Measurements from ENCODE around the gene ARMH1.
A peak's percentile ranks its signal among the peaks of the same experiment; 100 is the strongest.
"Not testable (repeated sequence)": the region's sequence is repeated elsewhere in the genome, so short reads cannot be mapped to it uniquely, and the experiment has no call there.

Gene ARMH1

DNA sequence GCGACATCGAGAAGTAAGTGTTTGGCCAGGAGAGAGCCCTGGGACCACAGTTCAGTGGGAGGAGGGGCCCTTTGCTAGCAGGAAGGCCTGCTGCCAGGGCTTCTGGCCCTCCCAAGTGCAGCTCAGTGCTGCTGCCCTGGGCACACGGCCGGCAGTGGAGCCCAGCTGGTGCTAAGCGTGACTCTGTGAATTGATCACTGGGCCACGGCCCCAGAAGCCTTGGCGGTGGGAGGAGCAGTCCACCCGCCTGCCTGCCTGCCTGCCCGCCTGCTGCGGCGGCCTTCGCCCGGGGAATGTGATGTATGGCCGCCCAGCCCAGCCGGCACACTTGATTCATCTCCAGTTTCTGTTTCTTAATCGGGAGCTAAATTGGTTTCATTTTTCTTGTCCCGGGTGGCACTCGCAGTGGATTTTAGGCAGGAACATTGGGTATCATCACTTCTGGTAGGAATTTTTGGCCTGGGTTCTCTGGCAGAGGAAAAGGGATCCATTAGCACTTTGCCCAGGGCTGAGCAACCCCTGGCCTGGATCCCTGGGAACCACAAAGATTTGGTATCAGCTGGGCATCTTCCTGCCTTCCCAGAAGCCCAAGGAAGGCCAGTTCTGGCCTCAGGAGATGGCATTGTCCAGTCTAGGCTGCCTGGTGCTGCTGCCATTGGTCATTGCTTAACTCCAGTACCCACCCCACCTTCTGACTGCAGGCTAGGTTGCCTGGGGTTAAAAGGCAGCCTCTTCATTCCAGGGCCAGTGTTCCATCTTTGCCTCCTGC, 28.9 kb upstream of the ARMH1 start:
- no peak for DNase-seq (ENCODE audit: low read depth)

DNA sequence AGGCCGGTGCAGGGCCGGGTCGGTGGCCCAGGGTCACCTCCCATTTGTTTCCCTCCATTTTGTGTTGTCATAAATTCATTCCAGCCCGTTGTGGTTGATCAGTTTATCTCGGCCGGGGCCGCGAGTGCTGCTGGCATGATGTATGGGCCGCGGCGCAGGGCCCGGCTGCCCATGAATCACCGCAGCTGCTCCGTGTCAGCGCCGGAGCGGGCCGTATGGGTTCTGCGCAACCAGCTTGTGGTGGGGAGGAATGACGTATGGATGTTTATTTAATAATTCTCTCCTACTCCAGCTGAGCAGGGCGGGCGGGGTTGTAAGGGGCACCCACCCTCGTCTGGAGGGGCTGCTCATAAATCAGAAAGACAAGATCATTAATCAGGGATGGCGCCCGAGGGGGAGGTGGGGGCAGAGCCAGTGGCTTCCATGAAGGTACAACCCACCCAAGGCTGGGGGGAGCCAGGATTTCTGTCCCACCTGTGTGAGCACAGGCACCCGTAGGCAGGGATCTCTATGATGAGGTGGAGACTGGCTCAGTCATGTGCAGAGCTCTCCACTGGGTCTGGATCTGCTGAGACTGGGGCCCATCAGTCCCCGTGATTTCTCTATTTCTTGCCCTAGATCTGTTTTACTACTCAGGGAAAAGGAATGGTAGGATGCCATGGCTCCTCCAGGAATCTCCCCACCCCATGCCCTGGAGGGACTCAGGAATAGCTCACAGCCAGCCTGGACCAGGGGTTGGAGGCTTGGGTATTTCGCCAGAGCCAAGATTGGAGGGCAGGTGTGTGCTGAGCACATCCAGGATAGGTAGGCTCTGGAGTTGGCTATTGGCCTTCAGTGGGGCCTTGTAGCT, 28.0 kb upstream of the ARMH1 start:
- no peak for DNase-seq (ENCODE audit: low read depth)

- DNase-seq (ENCODE audit: low read depth) = no peak
Observed at GRCh38 chr1:44647896-44648295, 26.6 kb upstream of the ARMH1 start.

GRCh38 chr1:44648529-44649250, 25.8 kb upstream of the ARMH1 start:
- no peak for DNase-seq (ENCODE audit: low read depth)

GRCh38 chr1:44649788-44650158, 24.7 kb upstream of the ARMH1 start:
- no peak for DNase-seq (ENCODE audit: low read depth)

DNA sequence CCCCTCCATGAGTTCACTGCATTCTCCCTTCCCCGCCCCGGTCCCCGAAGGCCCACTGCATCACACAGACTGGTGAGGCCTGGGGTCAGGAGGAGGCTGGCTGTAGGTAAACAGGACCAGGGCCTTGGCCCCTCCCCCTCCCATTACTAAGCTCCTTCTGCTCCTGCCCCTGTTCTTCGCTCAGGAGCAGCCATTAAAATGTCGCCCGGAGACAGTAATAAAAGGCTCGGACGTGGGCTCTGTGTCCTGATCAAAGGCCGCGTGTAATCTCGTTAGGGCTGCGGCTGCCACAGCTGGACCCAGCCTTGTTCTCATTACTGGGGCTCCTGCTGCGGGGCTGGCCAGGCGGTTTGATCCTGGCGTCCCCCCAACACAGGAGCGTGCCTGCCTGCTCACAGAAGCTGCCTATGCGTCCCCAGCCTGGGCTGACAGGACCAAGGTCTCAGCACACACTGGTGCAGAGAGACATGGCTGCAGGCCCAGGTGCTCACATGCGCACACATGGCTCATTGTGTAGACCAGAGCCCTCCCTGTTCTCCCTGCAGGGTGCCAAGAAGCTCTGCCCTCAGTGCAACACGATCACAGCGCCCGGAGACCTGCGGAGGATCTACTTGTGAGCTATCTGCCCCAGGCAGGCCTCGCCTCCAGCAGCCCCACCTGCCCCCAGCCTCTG, 24.2 kb upstream of the ARMH1 start:
- DNase-seq (ENCODE audit: low read depth) = no peak

GRCh38 chr1:44651069-44651468, 23.4 kb upstream of the ARMH1 start:
- DNase-seq (ENCODE audit: low read depth) = no peak

DNA sequence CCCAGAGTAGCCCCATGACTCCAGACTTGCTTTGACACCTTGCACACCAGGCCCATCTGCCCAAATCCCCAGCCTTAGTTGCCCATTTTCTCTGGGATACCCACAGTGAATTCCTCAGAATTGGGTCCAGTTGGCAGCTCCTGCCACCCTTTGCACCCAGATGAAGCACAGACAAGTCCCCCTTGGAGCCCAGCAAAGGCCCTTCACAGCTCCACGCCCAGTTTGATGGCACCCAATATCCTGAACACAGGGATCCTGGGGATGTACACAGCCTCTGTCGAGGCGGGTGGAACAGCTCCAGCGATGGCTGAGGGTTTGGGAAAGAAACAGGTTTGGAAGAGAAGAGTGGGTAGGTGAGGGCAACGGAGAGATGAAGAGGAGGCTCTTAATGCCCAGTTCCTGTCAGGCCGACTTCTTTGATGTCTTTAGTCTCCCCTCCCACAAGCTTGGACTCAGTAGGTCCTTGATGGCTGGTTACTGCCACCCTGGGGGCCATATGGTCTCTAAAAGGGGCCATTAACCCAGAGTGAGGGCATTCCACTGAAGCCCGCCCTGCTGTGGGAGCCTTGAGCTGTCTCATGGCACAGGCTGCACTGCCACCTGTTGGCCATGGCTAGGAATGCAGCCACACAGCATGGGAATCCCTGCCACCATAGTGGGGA, 21.9 kb upstream of the ARMH1 start:
- peak; percentile 70 for DNase-seq (ENCODE audit: low read depth)

GRCh38 chr1:44653107-44653964, 21.2 kb upstream of the ARMH1 start:
- no peak for DNase-seq (ENCODE audit: low read depth)

DNA sequence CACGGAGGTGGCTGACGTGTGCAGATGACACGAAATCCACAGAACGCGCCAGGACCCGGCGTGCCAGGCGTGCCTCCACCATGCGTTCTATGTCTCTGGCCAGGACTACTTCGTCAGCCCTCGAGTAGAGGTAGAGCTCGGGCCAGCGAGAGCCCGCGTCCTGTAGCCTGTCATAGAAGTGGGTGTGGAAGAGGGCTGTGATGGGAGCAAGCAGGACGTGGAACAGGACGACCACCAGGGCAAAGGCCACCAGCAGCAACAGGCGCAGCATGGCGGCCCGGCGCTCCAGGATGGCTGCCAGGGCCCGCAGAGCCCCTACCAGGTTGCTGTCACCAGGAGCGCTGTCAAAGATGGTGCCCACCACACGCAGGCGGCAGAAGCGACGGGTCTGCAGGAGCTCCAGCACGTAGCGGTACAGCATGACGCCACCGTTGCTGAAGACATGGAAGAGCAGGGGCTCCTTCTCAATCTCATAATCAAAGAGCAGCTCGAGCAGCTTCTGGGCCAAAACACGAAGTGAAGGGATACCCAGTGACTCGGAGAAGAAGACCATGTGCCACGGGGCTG, 19.8 kb upstream of the ARMH1 start:
- DNase-seq (ENCODE audit: low read depth) = no peak

DNA sequence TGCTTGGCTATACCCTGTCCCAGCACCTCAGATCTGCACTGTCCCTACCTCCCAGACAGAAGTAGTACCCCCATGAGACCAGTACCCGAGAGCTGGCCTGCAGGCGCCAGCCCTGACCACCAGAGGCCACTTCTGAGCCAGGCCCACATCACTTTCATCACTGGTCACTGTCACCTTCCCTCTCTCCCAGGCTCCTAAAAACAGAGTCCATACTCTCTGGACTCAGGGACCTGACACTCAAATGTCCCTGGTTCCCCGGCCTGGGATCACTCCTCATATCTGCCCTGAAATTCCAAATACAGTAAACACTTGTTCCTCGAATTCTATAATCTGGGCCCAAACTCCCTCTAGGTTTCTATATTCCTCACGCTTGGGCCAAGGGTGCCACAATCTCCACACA, 18.9 kb upstream of the ARMH1 start:
- no peak for DNase-seq (ENCODE audit: low read depth)

DNA sequence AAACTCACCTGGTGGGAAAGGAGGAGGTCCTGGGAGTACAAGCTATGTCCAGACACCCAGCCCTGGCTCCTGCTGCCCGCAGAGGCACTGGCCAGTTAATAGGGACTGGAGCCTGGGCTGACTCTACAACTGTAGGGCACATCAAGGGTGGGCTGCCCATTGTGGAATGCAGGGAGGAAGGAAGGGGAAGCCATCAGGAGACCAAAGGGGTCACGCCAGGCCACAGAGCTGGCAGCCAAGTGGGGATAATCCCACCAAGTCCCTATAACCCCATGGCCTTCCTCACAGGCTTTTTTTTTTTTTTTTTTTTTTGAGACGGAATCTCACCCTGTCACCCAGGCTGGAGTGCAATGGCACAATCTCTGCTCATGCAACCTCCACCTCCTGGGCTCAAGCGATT, 14.9 kb upstream of the ARMH1 start:
- DNase-seq (ENCODE audit: low read depth) = no peak

DNA sequence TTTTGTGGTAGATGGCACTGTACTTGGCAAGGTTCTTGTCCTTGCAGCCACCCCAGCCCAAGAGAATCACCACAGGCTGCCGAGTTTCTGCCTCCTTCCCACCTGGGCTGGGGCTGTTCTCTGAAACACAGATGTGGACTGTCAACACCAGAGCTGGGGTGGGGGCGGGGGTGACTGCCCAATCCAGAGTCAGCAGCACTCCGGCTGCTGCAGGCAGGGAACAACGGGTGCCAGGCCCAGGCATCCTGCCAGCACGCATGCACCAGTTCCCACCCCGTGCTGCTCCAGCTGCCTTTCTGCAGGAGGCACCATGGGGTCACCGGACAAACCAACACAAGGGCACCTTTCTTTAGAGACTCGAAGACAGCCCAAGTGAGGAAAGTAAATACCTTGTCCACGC, 14.3 kb upstream of the ARMH1 start:
- no peak for DNase-seq (ENCODE audit: low read depth)

DNA sequence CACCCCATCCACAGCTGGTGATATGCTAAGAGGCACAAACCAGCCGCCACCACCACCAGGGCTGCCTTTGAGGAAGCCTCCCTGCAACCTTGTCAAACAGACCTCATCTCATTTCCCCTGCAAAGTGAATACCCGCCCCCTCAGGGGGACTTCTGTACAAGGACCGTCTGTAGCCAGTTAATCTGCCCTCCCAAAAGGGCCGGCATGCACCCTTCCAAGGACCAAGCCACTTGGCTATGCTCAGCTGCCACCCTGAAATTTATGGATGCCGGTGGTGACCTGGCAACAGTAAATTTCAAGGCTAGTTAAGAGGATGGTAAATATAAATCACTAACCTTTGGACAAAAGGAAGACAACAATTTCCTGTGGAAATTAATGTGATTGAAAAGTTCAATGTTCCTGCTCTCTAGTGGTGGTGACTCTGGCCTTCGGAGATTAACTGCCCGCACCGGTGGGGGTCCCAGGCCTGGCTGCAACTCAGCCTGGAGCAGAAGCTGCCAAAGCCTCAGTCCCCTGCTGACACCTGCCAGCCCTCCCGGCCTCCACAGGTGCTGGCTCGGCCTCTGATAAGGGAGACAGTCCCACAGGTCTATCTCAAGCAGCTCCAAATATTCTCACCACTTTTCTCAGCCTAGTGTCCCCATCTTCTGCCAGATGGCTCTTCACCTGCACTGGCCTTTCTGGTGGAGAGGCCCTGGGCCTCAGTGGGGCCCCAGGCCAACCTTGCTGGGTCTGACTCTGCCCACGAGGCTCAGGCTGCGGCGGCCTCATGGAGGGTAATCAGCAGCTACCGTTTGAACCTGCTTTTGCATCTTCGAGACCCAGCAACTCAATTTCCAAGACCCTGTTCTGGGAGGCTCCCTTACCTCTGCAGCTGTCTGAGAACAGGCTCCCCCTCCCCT, 12.5 kb upstream of the ARMH1 start:
- DNase-seq (ENCODE audit: low read depth) = no peak

- DNase-seq (ENCODE audit: low read depth) = no peak
Observed at GRCh38 chr1:44662683-44663030, 11.9 kb upstream of the ARMH1 start.

DNA sequence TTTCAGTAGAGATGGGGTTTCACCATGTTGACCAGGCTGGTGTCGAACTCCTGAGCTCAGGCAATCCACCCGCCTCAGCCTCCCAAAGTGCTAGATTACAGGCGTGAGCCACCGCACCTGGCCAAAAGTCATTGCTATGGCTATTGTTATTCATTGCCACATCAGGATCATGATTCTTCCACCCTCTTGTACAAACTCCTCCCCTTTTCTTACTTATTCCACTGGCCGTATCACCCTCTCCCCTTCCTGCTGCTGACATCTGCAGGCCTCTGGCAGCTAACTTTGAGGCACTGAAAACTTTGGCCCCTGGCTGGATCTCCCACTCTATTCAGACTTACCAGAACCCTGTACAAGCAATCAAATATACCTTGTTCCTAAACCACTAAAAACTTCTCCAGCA, 11.1 kb upstream of the ARMH1 start:
- no peak for DNase-seq (ENCODE audit: low read depth)

- DNase-seq (ENCODE audit: low read depth) = no peak
Observed at GRCh38 chr1:44664730-44665370, 9.7 kb upstream of the ARMH1 start.

- not testable (repeated sequence) for DNase-seq (ENCODE audit: low read depth)
Observed at GRCh38 chr1:44666719-44667118, 7.8 kb upstream of the ARMH1 start.
